ENCODE data around the gene SLC6A17.

GRCh38 chr1:110233861-110234260 lies 83.6 kb downstream of the SLC6A17 start:
- TF ChIP-seq, protein P1, sequence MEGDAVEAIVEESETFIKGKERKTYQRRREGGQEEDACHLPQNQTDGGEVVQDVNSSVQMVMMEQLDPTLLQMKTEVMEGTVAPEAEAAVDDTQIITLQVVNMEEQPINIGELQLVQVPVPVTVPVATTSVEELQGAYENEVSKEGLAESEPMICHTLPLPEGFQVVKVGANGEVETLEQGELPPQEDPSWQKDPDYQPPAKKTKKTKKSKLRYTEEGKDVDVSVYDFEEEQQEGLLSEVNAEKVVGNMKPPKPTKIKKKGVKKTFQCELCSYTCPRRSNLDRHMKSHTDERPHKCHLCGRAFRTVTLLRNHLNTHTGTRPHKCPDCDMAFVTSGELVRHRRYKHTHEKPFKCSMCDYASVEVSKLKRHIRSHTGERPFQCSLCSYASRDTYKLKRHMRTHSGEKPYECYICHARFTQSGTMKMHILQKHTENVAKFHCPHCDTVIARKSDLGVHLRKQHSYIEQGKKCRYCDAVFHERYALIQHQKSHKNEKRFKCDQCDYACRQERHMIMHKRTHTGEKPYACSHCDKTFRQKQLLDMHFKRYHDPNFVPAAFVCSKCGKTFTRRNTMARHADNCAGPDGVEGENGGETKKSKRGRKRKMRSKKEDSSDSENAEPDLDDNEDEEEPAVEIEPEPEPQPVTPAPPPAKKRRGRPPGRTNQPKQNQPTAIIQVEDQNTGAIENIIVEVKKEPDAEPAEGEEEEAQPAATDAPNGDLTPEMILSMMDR (IDR thresholded peaks at IDR 0.05; ENCODE audit: insufficient read depth, low read length) = no peak
- TF ChIP-seq, protein P2, sequence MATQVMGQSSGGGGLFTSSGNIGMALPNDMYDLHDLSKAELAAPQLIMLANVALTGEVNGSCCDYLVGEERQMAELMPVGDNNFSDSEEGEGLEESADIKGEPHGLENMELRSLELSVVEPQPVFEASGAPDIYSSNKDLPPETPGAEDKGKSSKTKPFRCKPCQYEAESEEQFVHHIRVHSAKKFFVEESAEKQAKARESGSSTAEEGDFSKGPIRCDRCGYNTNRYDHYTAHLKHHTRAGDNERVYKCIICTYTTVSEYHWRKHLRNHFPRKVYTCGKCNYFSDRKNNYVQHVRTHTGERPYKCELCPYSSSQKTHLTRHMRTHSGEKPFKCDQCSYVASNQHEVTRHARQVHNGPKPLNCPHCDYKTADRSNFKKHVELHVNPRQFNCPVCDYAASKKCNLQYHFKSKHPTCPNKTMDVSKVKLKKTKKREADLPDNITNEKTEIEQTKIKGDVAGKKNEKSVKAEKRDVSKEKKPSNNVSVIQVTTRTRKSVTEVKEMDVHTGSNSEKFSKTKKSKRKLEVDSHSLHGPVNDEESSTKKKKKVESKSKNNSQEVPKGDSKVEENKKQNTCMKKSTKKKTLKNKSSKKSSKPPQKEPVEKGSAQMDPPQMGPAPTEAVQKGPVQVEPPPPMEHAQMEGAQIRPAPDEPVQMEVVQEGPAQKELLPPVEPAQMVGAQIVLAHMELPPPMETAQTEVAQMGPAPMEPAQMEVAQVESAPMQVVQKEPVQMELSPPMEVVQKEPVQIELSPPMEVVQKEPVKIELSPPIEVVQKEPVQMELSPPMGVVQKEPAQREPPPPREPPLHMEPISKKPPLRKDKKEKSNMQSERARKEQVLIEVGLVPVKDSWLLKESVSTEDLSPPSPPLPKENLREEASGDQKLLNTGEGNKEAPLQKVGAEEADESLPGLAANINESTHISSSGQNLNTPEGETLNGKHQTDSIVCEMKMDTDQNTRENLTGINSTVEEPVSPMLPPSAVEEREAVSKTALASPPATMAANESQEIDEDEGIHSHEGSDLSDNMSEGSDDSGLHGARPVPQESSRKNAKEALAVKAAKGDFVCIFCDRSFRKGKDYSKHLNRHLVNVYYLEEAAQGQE (IDR thresholded peaks at IDR 0.05; ENCODE audit: insufficient replicate concordance, low read depth) = no peak
- TF ChIP-seq POLR2AphosphoS5 (IDR thresholded peaks at IDR 0.05; ENCODE audit: low read depth) = no peak
- no peak for TF ChIP-seq GABPA (IDR thresholded peaks at IDR 0.05; ENCODE audit: low read depth)
- no peak for TF ChIP-seq SPI1 (IDR thresholded peaks at IDR 0.05; ENCODE audit: borderline replicate concordance, low read depth)
